Suprapubic skin (tissue), 4 donors: Measurements from ENCODE around the gene IGF2R.

Experiments used
- EP300 ChIP-seq: sonication (generic); formaldehyde crosslinking; IDR thresholded peaks from one replicate; pipeline ENCODE4 v1.6.1; 2017; ENCODE audit warnings: antibody characterized with exemption
- POLR2A ChIP-seq, 2 donors: fragments of 450-650 bp; IDR thresholded peaks; one replicate each; pipeline ENCODE4 v1.6.1; 2017; ENCODE audit warnings: antibody characterized with exemption in 2 of 2, mild to moderate bottlenecking in 2 of 2, moderate library complexity in 2 of 2
- POLR2AphosphoS5 ChIP-seq, 3 donors: sonication (generic); formaldehyde crosslinking; IDR thresholded peaks; one replicate each; pipeline ENCODE4 v1.6.1; 2017; ENCODE audit warnings: antibody characterized with exemption in 3 of 3
- TF ChIP-seq, protein P1 (sequence below), 2 donors: fragments of 200-600 bp in 1 of 2; fragments of 450-650 bp in 1 of 2; sonication (generic) in 1 of 2; IDR thresholded peaks; one replicate each; pipeline ENCODE4 v1.5.1; 2016 to 2019; ENCODE audit warnings: antibody characterized with exemption in 2 of 2, mild to moderate bottlenecking in 1 of 2, moderate library complexity in 1 of 2

DNA sequence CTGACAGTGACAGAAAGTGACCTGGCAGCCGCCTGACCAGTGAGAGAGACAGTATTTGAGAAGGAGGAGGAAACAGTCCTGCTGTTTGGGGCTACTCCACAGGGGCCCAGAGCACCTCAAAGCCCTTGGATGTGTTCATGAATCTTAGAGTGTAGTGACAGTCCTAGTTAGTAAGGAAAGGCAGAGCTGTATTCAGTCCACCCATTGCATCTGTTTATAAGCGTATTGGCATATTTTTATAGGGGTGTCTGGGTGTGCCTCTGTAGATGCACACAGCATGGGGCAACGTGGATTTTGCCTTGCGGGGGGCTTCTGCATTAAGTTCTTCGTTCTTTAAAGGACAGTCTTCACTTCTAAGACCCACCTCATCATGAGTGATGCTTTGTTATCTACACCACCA, 108.1 kb downstream of the IGF2R start:
- TF ChIP-seq, protein P1, sequence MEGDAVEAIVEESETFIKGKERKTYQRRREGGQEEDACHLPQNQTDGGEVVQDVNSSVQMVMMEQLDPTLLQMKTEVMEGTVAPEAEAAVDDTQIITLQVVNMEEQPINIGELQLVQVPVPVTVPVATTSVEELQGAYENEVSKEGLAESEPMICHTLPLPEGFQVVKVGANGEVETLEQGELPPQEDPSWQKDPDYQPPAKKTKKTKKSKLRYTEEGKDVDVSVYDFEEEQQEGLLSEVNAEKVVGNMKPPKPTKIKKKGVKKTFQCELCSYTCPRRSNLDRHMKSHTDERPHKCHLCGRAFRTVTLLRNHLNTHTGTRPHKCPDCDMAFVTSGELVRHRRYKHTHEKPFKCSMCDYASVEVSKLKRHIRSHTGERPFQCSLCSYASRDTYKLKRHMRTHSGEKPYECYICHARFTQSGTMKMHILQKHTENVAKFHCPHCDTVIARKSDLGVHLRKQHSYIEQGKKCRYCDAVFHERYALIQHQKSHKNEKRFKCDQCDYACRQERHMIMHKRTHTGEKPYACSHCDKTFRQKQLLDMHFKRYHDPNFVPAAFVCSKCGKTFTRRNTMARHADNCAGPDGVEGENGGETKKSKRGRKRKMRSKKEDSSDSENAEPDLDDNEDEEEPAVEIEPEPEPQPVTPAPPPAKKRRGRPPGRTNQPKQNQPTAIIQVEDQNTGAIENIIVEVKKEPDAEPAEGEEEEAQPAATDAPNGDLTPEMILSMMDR (IDR thresholded peaks at IDR 0.05) = no peak
- no peak for TF ChIP-seq POLR2AphosphoS5 (IDR thresholded peaks at IDR 0.05)
- TF ChIP-seq POLR2A (IDR thresholded peaks at IDR 0.05) = no peak
- no peak for TF ChIP-seq EP300
